Measurements from ENCODE around the gene LMCD1.

LMCD1 gene

GRCh38 chr3:8484409-8485140, 17.0 kb upstream of the LMCD1 start:
- DNase-seq (ENCODE audit: low read depth) = no peak

- DNase-seq (ENCODE audit: low read depth) = no peak
These were observed 16.3 kb upstream of the LMCD1 start for GRCh38 chr3:8485141-8485870.

GRCh38 chr3:8485943-8486342, 15.7 kb upstream of the LMCD1 start:
- no peak for DNase-seq (ENCODE audit: low read depth)

- DNase-seq (ENCODE audit: low read depth) = no peak
These were observed 15.2 kb upstream of the LMCD1 start for GRCh38 chr3:8486434-8486833.

- no peak for DNase-seq (ENCODE audit: low read depth)
These were observed 14.7 kb upstream of the LMCD1 start for GRCh38 chr3:8486936-8487335.

GRCh38 chr3:8488411-8488810, 13.2 kb upstream of the LMCD1 start:
- DNase-seq (ENCODE audit: low read depth) = no peak

- no peak for DNase-seq (ENCODE audit: low read depth)
These were observed 12.7 kb upstream of the LMCD1 start for GRCh38 chr3:8488877-8489276.

GRCh38 chr3:8489278-8489792, 12.3 kb upstream of the LMCD1 start:
- no peak for DNase-seq (ENCODE audit: low read depth)

- DNase-seq (ENCODE audit: low read depth) = peak; percentile 88
These were observed 11.5 kb upstream of the LMCD1 start for GRCh38 chr3:8490079-8490552.

GRCh38 chr3:8491271-8492144, 10.1 kb upstream of the LMCD1 start:
- DNase-seq (ENCODE audit: low read depth) = no peak

- DNase-seq (ENCODE audit: low read depth) = no peak
These were observed 8.7 kb upstream of the LMCD1 start for GRCh38 chr3:8492744-8493511.

GRCh38 chr3:8493744-8494143, 7.9 kb upstream of the LMCD1 start:
- no peak for DNase-seq (ENCODE audit: low read depth)

GRCh38 chr3:8494327-8494726, 7.3 kb upstream of the LMCD1 start:
- no peak for DNase-seq (ENCODE audit: low read depth)

- DNase-seq (ENCODE audit: low read depth) = no peak
These were observed 4.0 kb upstream of the LMCD1 start for GRCh38 chr3:8497582-8497981.

- no peak for DNase-seq (ENCODE audit: low read depth)
These were observed 2.4 kb upstream of the LMCD1 start for GRCh38 chr3:8499181-8499611.

- DNase-seq (ENCODE audit: low read depth) = no peak
These were observed 1.2 kb upstream of the LMCD1 start for GRCh38 chr3:8500319-8500988.

GRCh38 chr3:8500989-8501370, 643 bp upstream of the LMCD1 start:
- DNase-seq (ENCODE audit: low read depth) = no peak

- no peak for DNase-seq (ENCODE audit: low read depth)
These were observed 1.8 kb downstream of the LMCD1 start for GRCh38 chr3:8503461-8503860.

GRCh38 chr3:8503871-8504610, 2.4 kb downstream of the LMCD1 start:
- no peak for DNase-seq (ENCODE audit: low read depth)

- no peak for DNase-seq (ENCODE audit: low read depth)
These were observed 3.0 kb downstream of the LMCD1 start for GRCh38 chr3:8504611-8504973.
